OCI-LY7 (cell line): ENCODE data around the gene MTMR1.

Experiments
- CTCF ChIP-seq: fragments of 200-600 bp; sonication (generic); conservative IDR thresholded peaks from 2 replicates; pipeline ENCODE4 v1.5.1; 2014; ENCODE audit warnings: mild to moderate bottlenecking, antibody characterized with exemption, low read length, moderate library complexity, mixed read lengths
- EZH2phosphoT487 ChIP-seq: fragments of 200-600 bp; sonication (generic); IDR thresholded peaks from 2 replicates; pipeline ENCODE4 v1.6.1; 2018; ENCODE audit warnings: low read depth, borderline replicate concordance, mild to moderate bottlenecking, mixed run types, antibody characterized with exemption, low read length, moderate library complexity, mixed read lengths

GRCh38 chrX:150700107-150700506 is 6.9 kb downstream of the MTMR1 start:
- TF ChIP-seq EZH2phosphoT487, result no peak
- TF ChIP-seq CTCF, result no peak
